Measurements from ENCODE around the gene HACD1.

The HACD1 gene, protein sequence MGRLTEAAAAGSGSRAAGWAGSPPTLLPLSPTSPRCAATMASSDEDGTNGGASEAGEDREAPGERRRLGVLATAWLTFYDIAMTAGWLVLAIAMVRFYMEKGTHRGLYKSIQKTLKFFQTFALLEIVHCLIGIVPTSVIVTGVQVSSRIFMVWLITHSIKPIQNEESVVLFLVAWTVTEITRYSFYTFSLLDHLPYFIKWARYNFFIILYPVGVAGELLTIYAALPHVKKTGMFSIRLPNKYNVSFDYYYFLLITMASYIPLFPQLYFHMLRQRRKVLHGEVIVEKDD

DNA sequence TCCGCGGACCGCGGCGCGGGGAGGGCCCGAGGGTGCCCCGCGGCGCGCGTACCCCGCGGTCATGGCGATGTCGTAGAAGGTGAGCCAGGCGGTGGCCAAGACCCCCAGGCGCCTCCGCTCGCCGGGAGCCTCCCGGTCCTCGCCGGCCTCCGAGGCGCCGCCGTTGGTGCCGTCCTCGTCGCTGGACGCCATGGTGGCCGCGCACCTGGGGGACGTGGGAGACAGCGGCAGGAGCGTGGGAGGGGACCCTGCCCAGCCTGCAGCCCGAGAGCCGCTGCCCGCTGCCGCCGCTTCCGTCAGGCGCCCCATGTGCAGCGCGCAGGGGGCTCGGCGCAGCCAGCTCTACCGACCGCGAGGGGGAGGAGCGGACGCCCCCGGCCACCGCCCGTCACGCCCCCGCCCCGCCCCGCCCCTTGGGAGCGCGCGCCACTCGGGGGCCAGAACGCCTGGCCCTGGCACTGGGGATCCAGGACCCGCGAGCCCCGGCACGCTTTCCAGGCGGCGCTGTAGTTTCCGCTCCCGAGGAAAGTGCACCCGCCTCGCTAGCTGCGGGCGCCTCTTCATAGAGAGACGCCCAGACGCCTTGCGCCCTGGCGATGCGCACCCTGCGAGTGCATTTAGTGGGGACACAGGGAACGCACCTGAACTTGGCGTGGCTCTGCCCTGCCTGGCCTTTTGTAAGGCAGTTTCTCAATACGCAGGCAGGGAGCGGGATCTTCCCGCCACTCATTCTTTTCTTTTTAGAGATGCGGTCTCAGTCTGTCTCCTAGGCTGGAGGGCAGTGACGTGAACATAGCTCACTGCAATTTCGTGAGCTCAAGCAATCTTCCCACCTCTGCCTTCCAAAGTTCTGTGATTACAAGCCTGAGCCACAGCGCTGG, at the start of gene HACD1:
Gene HACD1 (minus strand): TSS at position 344 of the 881 bp plus-strand sequence. CDS start 35 bp downstream, at position 309.
- DNase-seq = peak in 48 of 56 donors; percentile 5 to 77 (median 38)

DNA sequence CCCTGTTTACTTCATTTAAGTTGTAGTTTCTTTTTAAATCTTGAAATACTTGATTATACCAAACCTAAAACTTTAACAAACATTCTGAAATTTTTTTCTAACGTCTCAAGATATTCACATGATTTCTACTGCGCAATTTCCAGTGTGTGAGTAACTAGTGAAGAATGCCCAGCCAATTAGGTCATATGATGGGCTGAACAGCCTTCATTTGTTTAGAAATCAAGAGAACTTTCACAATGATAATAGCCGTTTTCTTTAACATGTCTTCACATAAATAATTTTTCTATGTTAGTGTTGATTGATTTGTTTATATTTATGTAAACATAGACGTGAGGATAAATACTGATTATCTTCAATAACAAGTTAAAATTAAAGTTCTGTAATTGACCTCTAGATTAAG, 48.6 kb upstream of the HACD1 start:
- DNase-seq = no peak

DNA sequence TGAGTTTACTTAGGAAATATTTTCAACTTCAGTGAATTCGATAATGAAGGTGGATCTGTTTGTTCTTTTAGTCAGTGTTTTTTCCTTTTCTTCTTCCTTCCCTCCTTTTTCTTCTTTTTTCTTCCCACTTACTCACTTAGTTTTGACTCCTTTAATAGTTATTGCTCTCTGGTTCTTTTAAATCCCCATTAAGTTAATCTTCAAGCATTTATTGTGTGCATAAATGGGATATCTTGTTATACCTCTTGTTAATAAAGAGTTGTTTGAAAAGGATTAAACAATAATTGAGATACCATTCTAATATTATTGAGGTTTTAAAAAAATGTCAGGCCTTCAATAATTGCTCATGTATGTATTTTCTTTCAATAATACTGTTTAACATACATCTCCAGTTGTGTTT, 46.3 kb upstream of the HACD1 start:
- DNase-seq = no peak

DNA sequence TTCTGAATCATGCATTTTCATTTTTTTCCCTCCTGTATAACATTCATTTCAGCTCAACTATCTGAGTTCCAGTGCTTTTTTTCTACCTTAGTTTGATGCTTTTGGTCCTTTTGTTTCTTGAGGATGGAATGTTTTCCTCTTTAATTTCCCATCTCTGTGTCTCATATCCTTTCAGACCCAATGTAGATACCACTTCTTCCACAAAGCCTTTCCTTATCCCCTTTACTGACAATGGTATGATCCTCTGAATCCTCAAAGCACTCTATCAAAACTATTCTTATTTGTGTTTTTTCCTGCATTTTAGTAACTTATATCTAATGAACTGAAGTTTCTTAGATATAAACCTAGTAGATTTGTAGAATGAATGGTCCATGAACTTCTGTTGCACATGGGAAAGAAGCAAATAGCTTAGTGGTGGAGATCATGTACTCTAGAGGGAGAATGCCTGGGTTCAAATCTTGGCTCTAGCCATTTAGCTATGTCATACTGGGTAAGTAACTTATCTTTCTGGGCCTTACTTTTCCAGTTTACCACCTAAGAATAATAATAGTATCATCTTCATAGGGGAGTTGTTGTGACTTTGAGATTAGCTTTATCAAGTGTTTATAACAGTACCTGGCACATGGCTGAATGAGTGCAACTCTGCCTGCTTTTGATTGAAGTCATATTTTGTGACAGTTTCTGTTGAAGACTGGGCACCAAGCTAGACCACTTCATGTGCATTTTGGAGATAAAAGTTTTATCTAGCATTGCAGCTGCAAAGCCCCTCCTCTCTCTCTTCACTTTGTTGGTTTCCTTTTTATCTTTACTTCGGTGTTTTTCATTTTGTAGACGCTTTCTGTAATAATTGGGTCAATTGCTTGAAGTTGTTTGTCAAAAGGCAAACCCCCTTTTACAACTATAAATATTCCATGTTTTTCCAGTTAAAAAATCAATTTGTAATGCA, 45.3 kb upstream of the HACD1 start:
- DNase-seq = no peak

DNA sequence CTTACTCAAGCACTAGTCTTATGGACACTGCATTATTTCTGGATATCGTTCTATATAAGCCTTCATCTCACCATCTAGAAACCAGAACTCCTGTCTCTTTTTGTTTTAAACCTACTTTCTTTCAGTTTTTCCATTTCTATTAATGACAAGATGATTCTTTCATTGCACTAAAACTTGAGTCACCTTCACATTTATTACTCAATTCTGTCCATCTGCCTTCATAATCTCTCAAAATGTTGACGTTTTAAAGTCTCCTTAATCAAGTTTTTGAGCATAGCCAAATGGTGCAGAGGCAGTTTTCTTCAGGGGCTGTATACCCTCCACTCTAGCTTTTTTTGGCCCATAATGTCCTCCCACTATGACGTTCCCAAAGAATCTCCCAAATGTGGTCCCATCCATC, 44.3 kb upstream of the HACD1 start:
- DNase-seq = no peak

DNA sequence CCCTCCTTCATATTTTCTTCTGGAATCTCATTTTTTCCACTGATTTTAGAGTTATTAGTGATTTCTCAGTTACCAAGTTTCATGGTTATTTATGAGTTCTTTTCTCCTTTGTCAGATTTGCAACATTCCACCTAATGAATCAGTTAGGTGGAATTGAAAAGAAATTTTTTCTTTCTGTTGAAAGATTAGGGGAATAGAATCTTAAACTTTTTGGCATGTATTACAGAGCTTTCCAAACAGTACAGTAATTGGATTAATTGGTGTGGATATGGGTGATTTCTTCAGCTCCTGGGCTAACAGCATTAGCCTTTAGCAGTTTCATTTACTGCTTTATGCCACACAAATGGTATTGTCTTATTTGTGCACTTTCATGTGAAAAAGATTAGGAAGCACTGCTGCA, 43.7 kb upstream of the HACD1 start:
- no peak for DNase-seq

DNA sequence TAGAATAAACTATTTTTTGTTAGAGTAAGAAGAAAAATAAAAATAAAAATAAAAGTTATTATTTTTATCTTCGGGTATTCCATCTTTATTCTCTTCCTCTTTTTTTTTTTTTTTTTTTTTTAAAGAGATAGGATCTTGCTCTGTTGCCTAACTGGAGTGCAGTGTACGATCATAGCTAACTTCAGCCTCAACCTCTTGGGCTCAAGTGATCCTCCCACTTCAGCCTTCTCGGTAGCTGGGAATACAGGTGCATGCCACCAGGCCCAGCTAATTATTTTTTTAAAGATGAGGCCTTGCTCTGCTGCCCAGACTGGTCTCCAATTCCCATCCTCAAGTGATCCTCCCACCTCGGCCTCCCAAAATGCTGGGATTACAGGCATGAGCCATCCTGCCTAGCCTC, 42.2 kb upstream of the HACD1 start:
- no peak for DNase-seq

DNA sequence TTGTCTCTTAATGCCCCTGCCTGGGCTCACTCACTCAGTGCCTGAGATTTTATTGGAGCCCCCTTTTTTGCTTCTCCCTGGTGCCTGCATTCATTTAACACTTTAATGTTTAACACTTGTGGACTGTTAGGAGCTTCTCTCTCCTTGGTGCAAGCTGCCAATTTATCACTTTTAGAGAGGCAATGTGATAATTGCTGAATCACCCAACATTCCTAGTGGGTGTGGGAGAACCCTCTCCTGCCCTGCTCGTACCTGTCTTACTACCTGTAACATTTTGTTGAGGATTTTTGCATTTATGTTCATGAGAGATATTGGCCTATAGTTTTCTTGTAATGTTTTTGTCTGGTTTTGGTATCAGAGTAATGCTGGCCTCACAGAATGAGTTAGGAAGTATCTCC, 39.9 kb upstream of the HACD1 start:
- DNase-seq = no peak

DNA sequence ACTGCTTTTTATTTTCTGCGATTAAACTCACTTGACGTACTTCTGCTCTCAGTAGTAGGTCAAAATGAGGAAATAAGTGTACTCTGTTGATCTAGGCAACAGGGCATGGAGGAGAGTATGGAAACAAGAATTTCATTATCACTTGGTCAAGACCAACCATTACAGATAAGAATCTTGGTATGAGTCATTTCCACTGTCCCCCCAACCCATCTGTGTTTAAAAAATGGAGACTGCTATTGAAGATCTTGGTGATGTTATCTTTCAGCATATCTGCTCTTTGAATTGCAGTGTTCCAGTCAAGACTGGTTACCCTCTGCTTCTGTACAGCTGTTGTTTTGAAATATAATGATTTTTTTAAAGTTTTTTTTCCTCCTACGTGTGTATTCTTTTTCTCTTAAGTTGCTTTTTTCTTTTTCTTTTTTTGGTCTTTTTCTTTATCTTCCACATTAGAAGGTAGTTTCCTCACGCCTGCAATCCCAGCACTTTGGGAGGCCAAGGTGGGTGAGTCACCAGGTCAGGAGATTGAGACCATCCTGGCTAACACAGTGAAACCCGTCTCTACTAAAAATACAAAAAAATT, 38.5 kb upstream of the HACD1 start:
- no peak for DNase-seq

DNA sequence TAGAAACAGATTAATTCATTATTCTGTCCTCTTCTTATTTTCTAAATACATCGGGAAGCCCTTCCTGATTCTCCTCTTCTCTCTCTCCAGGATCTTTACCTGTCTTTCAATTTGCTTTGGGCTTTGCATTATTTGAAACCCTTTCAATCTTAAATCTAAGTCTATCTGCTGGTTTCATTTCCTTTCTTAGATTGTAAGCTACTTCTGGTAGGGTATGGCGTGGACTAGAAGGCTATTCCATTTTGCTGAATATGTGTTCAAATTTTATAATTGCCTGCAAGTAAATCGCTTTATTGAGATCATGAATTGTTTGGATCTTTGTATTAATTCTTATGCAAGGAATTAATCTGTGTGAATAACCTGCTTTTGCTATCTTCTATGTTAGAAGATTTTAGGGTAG, 37.8 kb upstream of the HACD1 start:
- DNase-seq = no peak

DNA sequence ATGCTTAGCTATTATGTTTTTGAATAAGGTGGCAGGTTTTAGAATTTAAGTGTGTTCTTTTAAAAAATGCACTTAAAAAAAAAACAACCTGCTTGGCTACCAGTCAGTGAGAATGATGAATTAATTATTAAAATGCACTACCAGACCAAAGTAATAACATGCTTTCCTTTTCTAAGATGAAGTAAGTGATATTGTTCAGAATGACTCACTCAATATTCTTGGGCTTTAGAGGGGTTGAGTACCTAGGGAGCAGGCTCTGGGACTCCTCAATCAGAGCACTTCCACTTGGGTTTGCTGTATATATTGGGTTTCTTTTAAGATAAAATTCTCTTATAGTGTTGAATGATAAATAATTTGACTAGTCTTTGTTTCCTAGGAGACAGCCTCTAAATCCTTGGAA, 35.4 kb upstream of the HACD1 start:
- DNase-seq = no peak

DNA sequence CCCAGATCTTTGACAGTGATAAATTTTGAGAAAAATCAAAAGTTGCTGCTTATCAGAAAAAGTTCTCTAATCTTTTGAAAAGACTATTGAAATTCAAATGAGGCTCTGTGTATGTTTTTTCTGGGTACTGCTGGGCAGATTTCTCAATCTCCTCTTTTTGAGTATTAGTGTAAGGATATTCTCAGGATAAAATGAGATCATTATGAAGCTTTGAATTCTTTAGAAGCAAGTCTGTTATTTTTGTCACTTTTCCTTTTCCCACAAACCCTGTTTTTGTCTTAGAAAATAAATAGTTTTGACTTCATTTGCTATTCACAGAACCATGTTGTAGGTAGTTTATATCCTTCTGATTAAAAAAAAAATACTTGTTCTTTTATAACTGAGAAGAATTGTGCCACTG, 34.7 kb upstream of the HACD1 start:
- no peak for DNase-seq

DNA sequence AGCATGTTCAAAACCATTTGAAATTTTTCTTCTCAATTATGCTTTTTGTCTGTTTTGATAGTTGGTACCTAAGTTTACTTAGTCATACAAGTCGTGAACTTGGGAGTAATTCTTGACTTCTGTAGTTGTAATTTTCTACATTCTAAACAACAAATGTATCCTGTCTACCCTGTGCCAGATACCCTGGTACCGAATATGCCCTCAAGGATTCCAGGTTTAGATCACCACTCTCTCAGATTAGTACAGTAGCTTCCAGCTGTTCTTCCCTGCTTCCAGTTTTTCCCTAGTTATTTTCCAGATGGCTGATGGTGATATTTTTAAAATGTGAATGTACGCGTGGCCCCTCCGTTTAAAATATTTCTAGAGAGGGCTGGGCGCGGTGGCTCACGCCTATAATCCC, 33.2 kb upstream of the HACD1 start:
- DNase-seq = no peak

DNA sequence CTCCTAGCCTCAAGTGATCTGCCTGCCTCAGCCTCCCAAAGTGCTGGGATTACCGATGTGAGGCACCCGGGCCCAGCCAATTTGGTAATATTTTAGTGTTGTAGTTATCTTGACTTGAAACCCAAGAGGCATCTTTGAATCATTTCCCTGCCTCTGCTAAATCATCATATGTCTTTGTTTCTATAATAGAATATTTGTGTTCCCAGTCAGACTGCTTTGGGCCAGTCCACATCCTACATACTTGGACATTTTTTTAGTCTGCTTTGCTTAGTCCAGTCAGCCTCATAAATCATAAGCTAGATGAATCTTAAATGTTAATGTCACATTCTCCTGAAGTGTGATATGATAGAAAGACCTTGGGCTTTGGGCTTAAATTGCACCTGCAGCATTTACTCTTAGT, 32.7 kb upstream of the HACD1 start:
- no peak for DNase-seq

DNA sequence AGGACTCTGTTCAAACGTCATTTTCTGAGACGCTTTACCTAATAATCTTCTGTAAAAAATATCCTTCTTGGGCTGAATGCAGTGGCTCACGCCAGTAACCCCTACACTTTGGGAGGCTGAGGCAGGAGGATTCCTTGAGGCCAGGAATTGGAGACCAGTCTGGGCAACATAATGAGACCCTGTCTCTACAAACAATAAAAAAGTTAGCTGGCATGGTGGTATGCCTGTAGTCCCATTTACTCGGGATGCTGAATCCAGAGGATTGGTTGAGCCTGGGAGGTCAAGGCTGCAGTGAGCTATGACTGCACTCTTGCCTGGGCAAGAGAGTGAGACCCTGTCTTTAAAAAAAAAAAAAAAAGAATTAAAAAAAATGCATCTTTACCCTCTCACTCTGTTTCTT, 31.9 kb upstream of the HACD1 start:
- DNase-seq = no peak

DNA sequence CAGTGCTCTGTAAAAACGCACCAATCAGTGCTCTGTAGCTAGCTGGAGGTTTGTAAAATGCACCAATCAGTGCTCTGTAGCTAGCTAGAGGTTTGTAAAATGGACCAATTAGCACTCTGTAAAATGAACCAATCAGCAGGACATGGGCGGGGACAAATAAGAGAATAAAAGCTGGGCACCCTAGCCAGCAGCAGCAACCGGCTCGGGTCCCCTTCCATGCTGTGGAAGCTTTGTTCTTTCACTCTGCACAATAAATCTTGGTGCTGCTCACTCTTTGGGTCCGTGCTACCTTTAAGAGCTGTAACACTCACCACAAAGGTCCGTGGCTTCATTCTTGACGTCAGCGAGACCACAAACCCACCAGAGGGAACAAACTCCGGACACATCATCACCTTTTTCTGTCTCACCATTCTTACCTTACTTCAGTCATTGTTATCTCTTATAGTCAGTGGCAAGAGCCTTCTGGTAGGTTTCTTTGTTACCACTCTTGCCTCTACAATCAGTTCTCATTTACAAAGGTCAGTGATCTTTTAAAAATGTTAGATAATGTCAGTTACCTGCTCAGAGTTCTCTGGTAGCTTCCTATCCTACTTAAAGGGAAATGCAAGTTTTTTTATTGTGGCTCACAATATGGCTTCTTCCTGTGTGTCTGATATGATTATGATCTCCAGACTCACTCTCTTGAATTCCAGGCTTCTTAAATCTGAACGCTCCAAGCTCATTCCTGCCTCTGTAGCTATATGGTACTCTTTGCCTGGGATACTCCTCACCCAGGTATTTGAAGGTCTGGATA, 31.3 kb upstream of the HACD1 start:
- DNase-seq = no peak

DNA sequence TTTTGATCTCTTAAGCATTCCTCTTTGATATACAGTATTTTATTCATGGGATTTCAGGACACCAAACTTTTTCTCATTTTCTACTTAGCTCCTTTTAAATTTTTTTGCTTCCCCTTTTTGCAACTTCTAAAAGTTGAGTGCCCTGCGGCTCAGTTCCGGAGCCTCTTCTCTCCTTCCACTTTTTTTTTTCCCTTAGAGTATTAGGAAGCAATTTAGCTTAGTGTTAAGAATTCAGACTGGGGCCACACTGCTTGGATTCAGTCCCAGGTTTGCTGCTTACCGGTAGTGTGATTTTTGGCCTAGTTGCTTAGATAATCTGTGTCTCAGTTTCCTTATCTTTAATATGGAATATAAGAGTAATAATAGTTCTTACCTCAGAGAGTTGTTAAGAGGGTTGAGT, 30.2 kb upstream of the HACD1 start:
- DNase-seq = no peak

DNA sequence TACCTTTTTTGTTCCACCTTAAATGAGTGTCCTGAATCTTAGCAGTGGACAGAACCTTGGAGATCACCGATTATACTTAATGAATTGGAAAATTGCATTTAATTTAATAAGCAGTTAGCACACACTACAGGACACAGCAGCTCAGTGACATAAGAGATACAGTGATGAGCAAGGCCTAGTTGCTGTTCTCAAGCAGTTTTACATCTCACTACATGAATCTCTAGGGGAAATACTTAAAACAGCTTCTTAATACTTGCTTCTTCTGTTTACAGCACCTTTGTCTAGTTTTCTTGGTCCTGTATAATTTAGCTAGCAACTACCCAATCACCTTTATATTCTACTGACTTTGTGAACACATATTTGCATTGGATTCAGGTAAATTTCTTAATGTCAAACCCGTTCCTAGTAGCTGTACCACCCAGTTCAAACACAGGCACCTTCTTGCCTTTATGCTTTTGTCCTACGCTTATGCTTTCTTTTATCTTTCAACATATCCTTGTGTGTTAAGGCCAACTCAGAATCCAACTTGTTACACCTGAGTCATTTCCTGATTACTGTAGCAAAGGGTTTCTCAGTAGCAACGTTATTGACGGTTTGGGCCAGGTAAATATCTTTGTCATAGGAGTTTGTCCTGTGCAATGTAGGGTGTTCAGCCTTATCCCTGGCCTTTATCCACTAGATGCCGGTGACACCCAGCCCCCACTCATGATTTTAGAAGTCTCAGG, 28.6 kb upstream of the HACD1 start:
- no peak for DNase-seq

DNA sequence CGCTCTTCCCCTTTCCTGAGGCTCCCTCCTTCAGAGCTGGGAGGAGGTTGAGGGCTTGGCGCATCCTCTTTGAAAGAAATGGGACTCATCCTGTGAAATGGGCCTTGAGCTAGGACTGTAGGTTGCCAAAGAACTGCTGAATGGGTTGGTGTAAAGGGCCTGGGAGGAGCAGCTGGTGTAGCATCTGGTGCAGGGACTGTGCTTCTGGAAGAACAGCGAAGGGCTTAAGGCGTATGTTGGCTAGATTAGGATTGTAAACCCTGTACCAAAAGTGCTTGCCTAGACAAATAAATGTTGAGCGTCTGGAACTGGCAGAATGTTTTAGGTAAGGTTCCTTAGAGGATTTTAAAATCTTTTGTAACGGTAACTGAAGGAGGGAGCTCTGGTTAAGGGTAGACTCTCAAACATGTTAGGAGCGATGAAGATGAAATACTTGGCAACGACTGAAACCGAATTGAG, 27.3 kb upstream of the HACD1 start:
- peak in 12 of 56 donors; percentile 13 to 69 (median 42) for DNase-seq
